SK-N-SH treated with all-trans-retinoic acid at 6 μM for 48 hours (cell line): ENCODE measurements around the gene RHOG.
"Not testable (repeated sequence)": the region's sequence is repeated elsewhere in the genome, so short reads cannot be mapped to it uniquely, and the experiment has no call there.

Experiments used
- ATAC-seq: fragments of 200-7000 bp; cut with Tn5 transposase; 3 replicates; pipeline ENCODE4 v1.9.1; 2020; ENCODE audit warnings: mild to moderate bottlenecking, moderate library complexity
- ARNTL ChIP-seq: fragments of 450-650 bp; formaldehyde crosslinking; IDR thresholded peaks from 2 replicates; pipeline ENCODE4 v1.5.0; 2020; ENCODE audit warnings: low read depth, mild to moderate bottlenecking, moderate library complexity, borderline replicate concordance
- BACH2 ChIP-seq: fragments of 250-450 bp; sonication (Bioruptor Pico); IDR thresholded peaks from 2 replicates; pipeline ENCODE4 v1.9.0; 2021; ENCODE audit warnings: mild to moderate bottlenecking, borderline replicate concordance
- CSRNP3 ChIP-seq: fragments of 250-450 bp; sonication (Bioruptor Pico); IDR thresholded peaks from 2 replicates; pipeline ENCODE4 v1.5.1; 2021; ENCODE audit warnings: mild to moderate bottlenecking, moderate library complexity
- GLIS3 ChIP-seq: fragments of 250-450 bp; sonication (Bioruptor Pico); IDR thresholded peaks from 2 replicates; pipeline ENCODE4 v1.5.0; 2020; ENCODE audit warnings: mild to moderate bottlenecking, moderate library complexity
- ISL1 ChIP-seq: fragments of 250-450 bp; sonication (Bioruptor Pico); IDR thresholded peaks from 2 replicates; pipeline ENCODE4 v2.1.2; 2022; ENCODE audit warnings: mild to moderate bottlenecking, moderate library complexity
- OSR1 ChIP-seq: fragments of 250-450 bp; sonication (Bioruptor Pico); IDR thresholded peaks from 2 replicates; pipeline ENCODE4 v1.8.0; 2022; ENCODE audit warnings: moderate library complexity, mild to moderate bottlenecking, inconsistent platforms
- PATZ1 ChIP-seq: fragments of 250-450 bp; sonication (Bioruptor Pico); IDR thresholded peaks from 2 replicates; pipeline ENCODE4 v1.8.0; 2020; ENCODE audit warnings: mild to moderate bottlenecking, moderate library complexity, borderline replicate concordance
- PPARA ChIP-seq: fragments of 250-450 bp; sonication (Bioruptor Pico); IDR thresholded peaks from 2 replicates; pipeline ENCODE4 v1.5.0; 2020; ENCODE audit warnings: mild to moderate bottlenecking, borderline replicate concordance
- RARB ChIP-seq: fragments of 250-450 bp; sonication (Bioruptor Pico); IDR thresholded peaks from 2 replicates; pipeline ENCODE4 v1.8.0; 2021; ENCODE audit warnings: mild to moderate bottlenecking, moderate library complexity
- SNAI2 ChIP-seq: fragments of 250-450 bp; sonication (Bioruptor Pico); IDR thresholded peaks from 2 replicates; pipeline ENCODE4 v1.5.0; 2020; ENCODE audit warnings: mild to moderate bottlenecking, moderate library complexity
- TOX ChIP-seq: fragments of 250-450 bp; sonication (Bioruptor Pico); IDR thresholded peaks from 2 replicates; pipeline ENCODE4 v1.8.0; 2021; ENCODE audit warnings: mild to moderate bottlenecking, moderate library complexity, borderline replicate concordance
- TSHZ2 ChIP-seq: fragments of 250-450 bp; sonication (Bioruptor Pico); IDR thresholded peaks from 2 replicates; pipeline ENCODE4 v1.5.0; 2020; ENCODE audit warnings: mild to moderate bottlenecking, moderate library complexity
- ZFP3 ChIP-seq: fragments of 250-450 bp; sonication (Bioruptor Pico); IDR thresholded peaks from 2 replicates; pipeline ENCODE4 v1.5.0; 2020; ENCODE audit warnings: mild to moderate bottlenecking, moderate library complexity
- ZFP30 ChIP-seq: fragments of 450-650 bp; formaldehyde crosslinking; IDR thresholded peaks from 2 replicates; pipeline ENCODE4 v1.5.0; 2022; ENCODE audit warnings: mild to moderate bottlenecking, moderate library complexity
- ZNF70 ChIP-seq: fragments of 450-650 bp; formaldehyde crosslinking; IDR thresholded peaks from 2 replicates; pipeline ENCODE4 v1.5.0; 2020; ENCODE audit warnings: mild to moderate bottlenecking, moderate library complexity
- ZNF8 ChIP-seq: fragments of 450-650 bp; formaldehyde crosslinking; IDR thresholded peaks from 2 replicates; pipeline ENCODE4 v1.5.0; 2020; ENCODE audit warnings: mild to moderate bottlenecking, moderate library complexity

RHOG gene

GRCh38 chr11:3866206-3866605 is 25.4 kb upstream of the RHOG start (continued):
- TF ChIP-seq TSHZ2 (CRISPR knock-in tag), result no peak
- TF ChIP-seq ZNF8, result no peak
- TF ChIP-seq ZNF70 (CRISPR knock-in tag), result no peak
- TF ChIP-seq TOX (CRISPR knock-in tag), result no peak
- no peak for TF ChIP-seq ARNTL (CRISPR knock-in tag)

- TF ChIP-seq SNAI2 (CRISPR knock-in tag) (no peak), TSHZ2 (CRISPR knock-in tag) (no peak), ARNTL (CRISPR knock-in tag) (no peak), ISL1 (CRISPR knock-in tag) (0 out of 2 replicates have a peak, but pooled peaks have one; percentile 15)
- ATAC-seq, result peak; percentile 72
These were observed 24.8 kb upstream of the RHOG start for GRCh38 chr11:3865388-3866193.

DNA sequence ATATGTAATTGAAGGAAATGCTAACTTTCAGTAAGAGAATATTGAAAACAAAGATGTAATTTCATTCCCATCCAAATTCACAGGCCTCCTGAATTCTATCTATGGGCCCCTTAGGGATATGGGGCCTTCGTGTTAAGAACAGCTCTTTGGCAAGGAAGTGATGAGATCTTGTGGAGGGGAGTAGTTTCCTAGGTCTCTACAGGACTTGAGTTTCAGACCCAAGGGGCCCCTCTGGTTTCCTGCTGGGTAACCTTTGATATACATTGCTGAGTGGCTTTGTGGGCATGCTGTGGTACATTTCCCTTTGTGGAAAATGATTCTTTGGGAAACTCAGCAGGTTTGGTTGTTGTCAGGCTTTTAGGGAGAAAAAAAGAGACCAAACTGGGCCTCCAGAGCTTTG is 20.9 kb upstream of the RHOG start:
- no peak for ATAC-seq
- TF ChIP-seq PPARA (CRISPR knock-in tag) (no peak), PATZ1 (CRISPR knock-in tag) (no peak), ZFP3 (CRISPR knock-in tag) (no peak), ARNTL (CRISPR knock-in tag) (no peak), BACH2 (CRISPR knock-in tag) (no peak), ZFP30 (CRISPR knock-in tag) (no peak), SNAI2 (CRISPR knock-in tag) (no peak), TSHZ2 (CRISPR knock-in tag) (no peak), ISL1 (CRISPR knock-in tag) (no peak), ZNF70 (CRISPR knock-in tag) (no peak), CSRNP3 (CRISPR knock-in tag) (no peak), ZNF8 (no peak), RARB (CRISPR knock-in tag) (no peak), GLIS3 (CRISPR knock-in tag) (no peak), OSR1 (CRISPR knock-in tag) (no peak)

DNA sequence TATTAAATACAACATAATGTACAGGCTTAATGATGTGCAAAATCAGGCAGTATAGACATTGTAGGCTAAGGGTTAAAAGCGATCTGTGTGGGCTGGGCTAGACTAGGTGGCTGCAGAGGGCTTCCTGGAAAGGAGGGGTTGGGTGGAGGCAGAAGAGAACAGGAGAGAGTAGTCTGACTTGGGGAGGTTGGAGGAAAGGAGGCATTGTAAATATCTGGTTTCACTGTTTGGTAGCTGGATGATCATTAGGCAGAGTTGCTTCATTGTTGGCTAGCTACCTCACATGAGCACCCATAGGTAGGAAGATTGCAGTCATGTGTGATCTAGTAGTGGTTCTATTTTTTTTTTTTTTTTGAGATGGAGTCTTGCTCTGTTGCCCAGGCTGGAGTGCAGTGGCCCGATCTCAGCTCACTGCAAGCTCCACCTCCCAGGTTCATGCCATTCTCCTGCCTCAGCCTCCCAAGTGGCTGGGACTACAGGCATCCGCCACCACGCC is 20.2 kb upstream of the RHOG start:
- ATAC-seq, result not testable (repeated sequence)
